ENCODE data around the gene CYYR1. TPM values are rescaled to one million over a fixed set of nuclear protein-coding genes. Genes with fewer than 3 reads are reported as not detected.

Gene CYYR1
- polyA plus RNA-seq, 1 experiment = not detected

DNA sequence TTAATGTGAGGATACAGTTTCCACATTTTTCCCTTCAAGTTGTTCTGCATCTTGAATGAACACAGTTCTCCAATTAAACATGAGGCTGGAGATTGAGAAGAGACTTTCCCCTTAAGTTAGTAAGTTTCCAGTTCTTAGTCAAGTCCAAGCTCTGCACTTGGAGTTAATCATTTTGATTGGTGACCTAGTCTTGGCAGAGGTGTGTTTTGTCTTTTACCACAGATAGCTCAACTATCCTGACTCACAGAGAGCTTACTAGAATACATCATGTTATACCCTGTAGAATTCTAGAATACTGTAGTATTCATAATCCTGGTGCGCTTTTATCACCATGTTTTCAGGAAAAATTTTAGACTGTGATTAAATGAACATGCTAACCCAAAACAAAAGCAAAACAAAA, 129.2 kb downstream of the CYYR1 start:
- ChIA-PET CTCF (no interaction called here), POLR2A (no interaction called here)
- DNase-seq (ENCODE audit: low read depth, low spot score) = no peak
- TF ChIP-seq, protein P1, sequence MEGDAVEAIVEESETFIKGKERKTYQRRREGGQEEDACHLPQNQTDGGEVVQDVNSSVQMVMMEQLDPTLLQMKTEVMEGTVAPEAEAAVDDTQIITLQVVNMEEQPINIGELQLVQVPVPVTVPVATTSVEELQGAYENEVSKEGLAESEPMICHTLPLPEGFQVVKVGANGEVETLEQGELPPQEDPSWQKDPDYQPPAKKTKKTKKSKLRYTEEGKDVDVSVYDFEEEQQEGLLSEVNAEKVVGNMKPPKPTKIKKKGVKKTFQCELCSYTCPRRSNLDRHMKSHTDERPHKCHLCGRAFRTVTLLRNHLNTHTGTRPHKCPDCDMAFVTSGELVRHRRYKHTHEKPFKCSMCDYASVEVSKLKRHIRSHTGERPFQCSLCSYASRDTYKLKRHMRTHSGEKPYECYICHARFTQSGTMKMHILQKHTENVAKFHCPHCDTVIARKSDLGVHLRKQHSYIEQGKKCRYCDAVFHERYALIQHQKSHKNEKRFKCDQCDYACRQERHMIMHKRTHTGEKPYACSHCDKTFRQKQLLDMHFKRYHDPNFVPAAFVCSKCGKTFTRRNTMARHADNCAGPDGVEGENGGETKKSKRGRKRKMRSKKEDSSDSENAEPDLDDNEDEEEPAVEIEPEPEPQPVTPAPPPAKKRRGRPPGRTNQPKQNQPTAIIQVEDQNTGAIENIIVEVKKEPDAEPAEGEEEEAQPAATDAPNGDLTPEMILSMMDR (IDR thresholded peaks at IDR 0.05; ENCODE audit: low read depth, low read length) = no peak
- H3K27me3 ChIP-seq (ENCODE audit: control insufficient read depth, insufficient read depth, low read length) = no peaks in the 10 kb centered on the region
- H3K27ac ChIP-seq (ENCODE audit: low read depth, low read length) = no peak overlapping the region
- H3K9me3 ChIP-seq (ENCODE audit: control insufficient read depth, insufficient read depth, low read length) = no peaks in the 10 kb centered on the region
- no peak overlapping the region for H3K4me3 ChIP-seq (ENCODE audit: low read depth, low read length)

GRCh38 chr21:26443291-26443690, 129.8 kb downstream of the CYYR1 start:
- DNase-seq (ENCODE audit: low read depth, low spot score) = no peak
- H3K4me3 ChIP-seq (ENCODE audit: low read depth, low read length) = no peak overlapping the region
- H3K27me3 ChIP-seq (ENCODE audit: control insufficient read depth, insufficient read depth, low read length) = no peaks in the 10 kb centered on the region
- ChIA-PET POLR2A (no interaction called here), CTCF (no interaction called here)
- TF ChIP-seq, protein P1 (IDR thresholded peaks at IDR 0.05; ENCODE audit: low read depth, low read length) = no peak
- H3K27ac ChIP-seq (ENCODE audit: low read depth, low read length) = no peak overlapping the region
- H3K9me3 ChIP-seq (ENCODE audit: control insufficient read depth, insufficient read depth, low read length) = no peaks in the 10 kb centered on the region

DNA sequence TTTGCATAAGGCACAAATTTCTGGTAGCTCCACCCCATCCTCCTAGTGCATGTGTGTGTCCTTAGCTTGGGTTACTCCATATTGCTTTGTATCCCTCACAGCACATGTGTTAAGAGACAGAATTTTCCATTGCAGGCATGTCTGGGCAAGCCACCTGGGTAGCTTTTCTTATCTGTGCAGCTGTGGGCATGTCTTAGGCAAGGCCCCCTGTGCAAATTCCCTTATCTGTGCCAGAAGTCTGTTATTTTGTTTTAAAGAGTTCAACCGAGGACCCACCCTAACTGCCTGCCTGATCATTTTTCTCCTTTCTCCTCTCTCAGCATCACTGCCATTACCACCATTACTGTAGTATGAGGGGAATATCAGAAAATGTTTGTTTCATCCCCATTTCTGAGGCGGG, 131.9 kb downstream of the CYYR1 start:
- Histone ChIP-seq H3K27ac (ENCODE audit: low read depth, low read length) (no peak overlapping the region), H3K27me3 (ENCODE audit: control insufficient read depth, insufficient read depth, low read length) (no peaks in the 10 kb centered on the region), H3K9me3 (ENCODE audit: control insufficient read depth, insufficient read depth, low read length) (no peaks in the 10 kb centered on the region), H3K4me3 (ENCODE audit: low read depth, low read length) (no peak overlapping the region)
- no peak for DNase-seq (ENCODE audit: low read depth, low spot score)
- ChIA-PET POLR2A (no interaction called here), CTCF (no interaction called here)
- TF ChIP-seq, protein P1 (IDR thresholded peaks at IDR 0.05; ENCODE audit: low read depth, low read length) = no peak

DNA sequence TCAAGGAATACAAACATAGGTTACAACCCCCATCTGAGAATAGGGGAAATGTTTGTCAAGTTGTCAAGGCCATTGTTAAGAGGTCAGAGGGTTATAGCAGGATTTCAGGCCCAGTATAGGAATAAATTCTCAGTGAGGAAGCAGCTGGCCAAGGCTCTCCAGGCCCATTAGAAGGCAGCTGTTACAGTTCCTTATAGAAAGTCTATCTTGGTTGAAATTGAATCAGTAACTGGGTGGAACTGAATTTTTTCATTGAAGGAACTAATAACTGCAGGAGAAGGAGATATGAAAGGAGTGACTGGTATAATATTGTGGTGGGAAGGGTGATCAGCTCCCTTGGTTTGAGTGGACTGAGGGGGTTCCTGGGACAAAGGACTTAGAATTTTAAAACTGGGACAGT, 134.1 kb downstream of the CYYR1 start:
- TF ChIP-seq, protein P1 (IDR thresholded peaks at IDR 0.05; ENCODE audit: low read depth, low read length) = no peak
- ChIA-PET POLR2A (no interaction called here), CTCF (interaction anchor here (0.7 kb wide), 1 partner anchor 1925 kb away, joined by 5 read pairs; no protein-coding TSS in a partner anchor)
- no peak for DNase-seq (ENCODE audit: low read depth, low spot score)
- Histone ChIP-seq H3K4me3 (ENCODE audit: low read depth, low read length) (no peak overlapping the region), H3K27ac (ENCODE audit: low read depth, low read length) (no peak overlapping the region), H3K27me3 (ENCODE audit: control insufficient read depth, insufficient read depth, low read length) (no peaks in the 10 kb centered on the region), H3K9me3 (ENCODE audit: control insufficient read depth, insufficient read depth, low read length) (no peaks in the 10 kb centered on the region)

DNA sequence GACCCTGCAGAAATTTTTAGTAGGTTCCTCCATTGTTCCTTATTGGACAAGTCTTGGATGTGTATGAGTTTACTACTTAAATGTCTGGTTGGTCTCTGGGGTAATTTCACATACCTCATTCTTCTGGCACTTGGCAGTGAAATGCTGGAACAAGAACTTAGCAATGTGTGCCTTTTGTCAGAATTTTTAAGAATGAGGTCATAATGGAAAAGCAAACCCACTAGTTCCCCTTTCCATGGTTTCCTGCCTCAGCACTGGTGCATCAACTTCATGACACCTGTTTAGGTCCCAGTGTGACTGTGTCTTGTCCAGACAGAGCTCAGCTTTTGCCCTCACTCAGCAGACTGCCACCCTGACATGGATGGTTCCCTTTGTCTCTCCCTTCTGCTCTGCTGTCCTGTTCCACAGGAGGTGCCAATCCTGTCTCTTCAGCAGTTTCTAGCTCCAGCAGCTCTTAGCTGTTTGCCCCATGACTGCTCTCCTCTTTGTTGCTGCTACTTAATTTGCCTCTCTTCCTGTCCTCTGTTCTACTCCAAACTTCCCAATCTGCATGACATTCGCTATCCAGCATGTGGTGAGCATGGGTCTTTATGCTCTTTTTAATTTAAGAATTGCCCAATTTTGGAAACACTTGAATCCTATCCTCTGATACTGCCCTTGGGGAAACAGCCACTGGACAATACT, 135.6 kb downstream of the CYYR1 start:
- no peaks in the 10 kb centered on the region for H3K27me3 ChIP-seq (ENCODE audit: control insufficient read depth, insufficient read depth, low read length)
- CTCF ChIA-PET = no interaction called here
- DNase-seq (ENCODE audit: low read depth, low spot score) = no peak
- no peak overlapping the region for H3K4me3 ChIP-seq (ENCODE audit: low read depth, low read length)
- H3K9me3 ChIP-seq (ENCODE audit: control insufficient read depth, insufficient read depth, low read length) = no peaks in the 10 kb centered on the region
- TF ChIP-seq, protein P1 (IDR thresholded peaks at IDR 0.05; ENCODE audit: low read depth, low read length) = no peak
- POLR2A ChIA-PET = no interaction called here
- H3K27ac ChIP-seq (ENCODE audit: low read depth, low read length) = no peak overlapping the region
